ENCODE results near the gene ZNF135. TPM values are rescaled to one million over a fixed set of nuclear protein-coding genes. Genes with fewer than 3 reads are reported as not detected.
A peak's percentile ranks its signal among the peaks of the same experiment; 100 is the strongest.

ZNF135 gene
- total and polyA plus RNA-seq, 2 of the 13 experiments (the other 11 are each of a cell fraction or from before 2014, with no cell fraction given), result not detected

GRCh38 chr19:58060231-58060630, 1.1 kb downstream of the ZNF135 start:
- in situ Hi-C loops (cut with HindIII; ENCODE audit: extremely low pct_ligation_motif_present, low pct_unique_long_range_greater_than_20kb) (no loop called here), intact Hi-C loops (cut with micrococcal nuclease; ENCODE audit: unreplicated experiment) (no loop called here)
- Histone ChIP-seq H3K4me2 (ENCODE audit: low read depth, low read length) (no peak overlapping the region), H3K9me3 (ENCODE audit: low read length) (peaks cover 55% of the 10 kb centered on the region), H3K27ac (ENCODE audit: extremely low read length, insufficient read depth, low read length) (no peak overlapping the region), H3K27me3 (ENCODE audit: control insufficient read depth in 1 of 2, insufficient read depth in 2 of 2, low read length in 2 of 2) (no peaks in the 10 kb centered on the region), H3K36me3 (replicated peaks in 1 of 2; ENCODE audit: control insufficient read depth in 1 of 2, insufficient read depth in 2 of 2, low read length in 2 of 2) (no peaks in the 10 kb centered on the region), H3K4me1 (ENCODE audit: insufficient read depth, low read length) (no peaks in the 10 kb centered on the region; the same call in 1 of the 2 replicates), H3K4me3 (replicated peaks in 1 of 3; ENCODE audit: insufficient read depth in 1 of 3, low read depth in 2 of 3, low read length in 3 of 3) (no peak overlapping the region), H3K79me2 (ENCODE audit: insufficient read depth, low read length) (no peaks in the 10 kb centered on the region), H3K9ac (ENCODE audit: insufficient read depth, low read depth, low read length) (no peak overlapping the region), H4K20me1 (ENCODE audit: insufficient read depth, low read length) (no peaks in the 10 kb centered on the region), H2AFZ (ENCODE audit: low read length) (no peak overlapping the region)
- TF ChIP-seq DNMT3B (CRISPR knock-in tag; conservative IDR thresholded peaks at IDR 0.05) (no peak), ZNF770 (CRISPR knock-in tag; IDR thresholded peaks at IDR 0.05) (peak; percentile 48; the same call in 1 of the 2 replicates)
- ATAC-seq (no peak), FAIRE-seq (no peak), DNase-seq (ENCODE audit: low spot score) (no peak)
- POLR2A ChIA-PET, result no interaction called here
- CTCF ChIA-PET (ENCODE audit: low intra/inter-chr PET ratio, low total read pairs), result no interaction called here
- no TSS peak for BruUV-seq (replicated peaks)
- 87% methylated on average over 18 of the region's 24 CpGs for WGBS (ENCODE audit: low lambda C conversion rate)

GRCh38 chr19:58063712-58064111, 4.6 kb downstream of the ZNF135 start:
- in situ Hi-C loops (cut with HindIII; ENCODE audit: extremely low pct_ligation_motif_present, low pct_unique_long_range_greater_than_20kb), result no loop called here
- Histone ChIP-seq H3K27me3 (ENCODE audit: control insufficient read depth in 1 of 2, insufficient read depth in 2 of 2, low read length in 2 of 2) (no peaks in the 10 kb centered on the region), H4K20me1 (ENCODE audit: insufficient read depth, low read length) (no peaks in the 10 kb centered on the region), H3K4me1 (ENCODE audit: insufficient read depth, low read length) (no peaks in the 10 kb centered on the region; the same call in 1 of the 2 replicates), H3K27ac (ENCODE audit: extremely low read length, insufficient read depth, low read length) (no peak overlapping the region), H3K4me2 (ENCODE audit: low read depth, low read length) (no peak overlapping the region), H3K36me3 (replicated peaks in 1 of 2; ENCODE audit: control insufficient read depth in 1 of 2, insufficient read depth in 2 of 2, low read length in 2 of 2) (no peaks in the 10 kb centered on the region), H2AFZ (ENCODE audit: low read length) (no peak overlapping the region), H3K4me3 (replicated peaks in 1 of 3; ENCODE audit: insufficient read depth in 1 of 3, low read depth in 2 of 3, low read length in 3 of 3) (no peak overlapping the region), H3K9ac (ENCODE audit: insufficient read depth, low read depth, low read length) (no peak overlapping the region), H3K79me2 (ENCODE audit: insufficient read depth, low read length) (no peaks in the 10 kb centered on the region), H3K9me3 (ENCODE audit: low read length) (peaks cover 84% of the 10 kb centered on the region)
- intact Hi-C loops (cut with micrococcal nuclease; ENCODE audit: unreplicated experiment), result no loop called here
- BruUV-seq (replicated peaks), result no TSS peak
- POLR2A ChIA-PET, result no interaction called here
- CTCF ChIA-PET (ENCODE audit: low intra/inter-chr PET ratio, low total read pairs), result no interaction called here
- 1% methylated on average over 2 of the region's 3 CpGs for WGBS (ENCODE audit: low lambda C conversion rate)
- DNase-seq (ENCODE audit: low spot score) (no peak), ATAC-seq (no peak), FAIRE-seq (no peak)
- TF ChIP-seq MNT (IDR thresholded peaks at IDR 0.05) (peak; percentile 93), ARID4A (CRISPR knock-in tag; IDR thresholded peaks at IDR 0.05; ENCODE audit: borderline replicate concordance) (no peak)

All from HepG2 (cell line).